A673 (cell line): Measurements from ENCODE around the gene MMEL1.
"Not testable (repeated sequence)": the region's sequence is repeated elsewhere in the genome, so short reads cannot be mapped to it uniquely, and the experiment has no call there.

Source experiments
- EZH2 ChIP-seq: fragments of 200-600 bp; sonication (generic); IDR thresholded peaks from 2 replicates; pipeline ENCODE4 v1.6.1; 2017; ENCODE audit warnings: borderline replicate concordance, low read depth, mild to moderate bottlenecking, mixed read lengths, antibody characterized with exemption, low read length; ENCODE audit not compliant: poor library complexity, severe bottlenecking
- TF ChIP-seq, protein P1 (sequence below): fragments of 300-800, 200-600 bp; sonication (generic); conservative IDR thresholded peaks from 2 replicates; pipeline ENCODE4 v1.5.1; 2017; ENCODE audit warnings: low read depth, mild to moderate bottlenecking, antibody characterized with exemption, low read length, moderate library complexity, mixed read lengths

DNA sequence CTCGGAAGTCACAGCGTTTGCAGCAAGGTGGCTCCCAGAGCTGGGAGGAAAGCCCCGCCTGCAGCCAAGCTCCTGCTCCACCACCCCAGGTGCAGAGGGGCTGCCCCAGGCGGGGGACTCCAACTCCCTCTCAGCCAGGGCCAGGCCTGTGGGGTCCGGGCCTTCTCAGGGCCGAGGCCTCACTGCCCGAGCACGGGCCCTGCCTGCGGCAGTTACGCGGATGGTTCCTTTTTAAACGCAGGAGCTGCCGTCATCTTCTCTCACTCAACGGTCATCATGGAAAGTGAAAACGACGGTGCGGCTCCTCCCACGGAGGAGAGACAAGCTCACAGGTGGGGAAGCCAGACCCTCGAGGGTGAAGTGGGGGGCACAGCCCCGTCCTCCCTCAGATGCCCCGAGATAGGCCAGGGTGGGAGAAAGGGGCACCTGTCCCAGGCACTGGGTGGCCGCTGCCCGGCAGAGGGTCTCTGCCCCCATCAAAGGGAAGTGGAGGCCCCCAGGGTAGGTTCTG lies 55.2 kb downstream of the MMEL1 start:
- TF ChIP-seq, protein P1, sequence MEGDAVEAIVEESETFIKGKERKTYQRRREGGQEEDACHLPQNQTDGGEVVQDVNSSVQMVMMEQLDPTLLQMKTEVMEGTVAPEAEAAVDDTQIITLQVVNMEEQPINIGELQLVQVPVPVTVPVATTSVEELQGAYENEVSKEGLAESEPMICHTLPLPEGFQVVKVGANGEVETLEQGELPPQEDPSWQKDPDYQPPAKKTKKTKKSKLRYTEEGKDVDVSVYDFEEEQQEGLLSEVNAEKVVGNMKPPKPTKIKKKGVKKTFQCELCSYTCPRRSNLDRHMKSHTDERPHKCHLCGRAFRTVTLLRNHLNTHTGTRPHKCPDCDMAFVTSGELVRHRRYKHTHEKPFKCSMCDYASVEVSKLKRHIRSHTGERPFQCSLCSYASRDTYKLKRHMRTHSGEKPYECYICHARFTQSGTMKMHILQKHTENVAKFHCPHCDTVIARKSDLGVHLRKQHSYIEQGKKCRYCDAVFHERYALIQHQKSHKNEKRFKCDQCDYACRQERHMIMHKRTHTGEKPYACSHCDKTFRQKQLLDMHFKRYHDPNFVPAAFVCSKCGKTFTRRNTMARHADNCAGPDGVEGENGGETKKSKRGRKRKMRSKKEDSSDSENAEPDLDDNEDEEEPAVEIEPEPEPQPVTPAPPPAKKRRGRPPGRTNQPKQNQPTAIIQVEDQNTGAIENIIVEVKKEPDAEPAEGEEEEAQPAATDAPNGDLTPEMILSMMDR: not testable (repeated sequence)
- not testable (repeated sequence) for TF ChIP-seq EZH2
